Activated CD4-positive, alpha-beta T cell treated with anti-CD3 and anti-CD28 coated beads, Interleukin-2, amount 50 U/mL, for 48 hours (primary cell): ENCODE data around the gene CPT1B.

Experiments used
- DNase-seq, 2 experiments: peaks; one replicate each; pipeline ENCODE4 v3.0.0-alpha.2; 2020

CPT1B gene

DNA sequence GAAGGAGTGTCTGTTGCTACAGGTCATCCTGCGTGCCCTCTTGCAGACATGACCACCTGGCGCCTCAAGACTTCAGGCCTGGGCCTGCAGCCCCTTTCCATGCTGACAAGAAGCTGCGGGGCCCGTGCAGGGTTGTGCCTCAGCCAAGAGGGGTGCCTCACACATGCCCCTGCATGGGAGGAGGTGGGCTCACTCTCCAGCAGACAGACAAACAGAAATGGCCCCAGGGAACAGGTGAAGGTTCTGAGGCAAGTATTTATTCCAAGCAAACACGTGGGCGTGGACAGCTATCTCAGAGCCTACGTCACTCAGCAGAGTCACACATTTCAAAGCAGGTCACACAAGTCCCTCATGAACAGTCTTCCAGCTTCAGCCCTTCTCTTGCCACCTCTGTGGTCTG, 9.6 kb downstream of the CPT1B start:
- DNase-seq: no peak

- no peak for DNase-seq
Observed at GRCh38 chr22:50567721-50568252, 10.4 kb downstream of the CPT1B start.

- no peak for DNase-seq
Observed at GRCh38 chr22:50564289-50564688, 13.9 kb downstream of the CPT1B start.

- DNase-seq: no peak
Observed at GRCh38 chr22:50563413-50564160, 14.6 kb downstream of the CPT1B start.

GRCh38 chr22:50562523-50563412, 15.5 kb downstream of the CPT1B start, which contains the start of gene SYCE3:
SYCE3 (minus strand) TSS chr22:50562919; CDS start chr22:50556405, 6,514 bp downstream.
- peak; percentile 99 for DNase-seq

DNA sequence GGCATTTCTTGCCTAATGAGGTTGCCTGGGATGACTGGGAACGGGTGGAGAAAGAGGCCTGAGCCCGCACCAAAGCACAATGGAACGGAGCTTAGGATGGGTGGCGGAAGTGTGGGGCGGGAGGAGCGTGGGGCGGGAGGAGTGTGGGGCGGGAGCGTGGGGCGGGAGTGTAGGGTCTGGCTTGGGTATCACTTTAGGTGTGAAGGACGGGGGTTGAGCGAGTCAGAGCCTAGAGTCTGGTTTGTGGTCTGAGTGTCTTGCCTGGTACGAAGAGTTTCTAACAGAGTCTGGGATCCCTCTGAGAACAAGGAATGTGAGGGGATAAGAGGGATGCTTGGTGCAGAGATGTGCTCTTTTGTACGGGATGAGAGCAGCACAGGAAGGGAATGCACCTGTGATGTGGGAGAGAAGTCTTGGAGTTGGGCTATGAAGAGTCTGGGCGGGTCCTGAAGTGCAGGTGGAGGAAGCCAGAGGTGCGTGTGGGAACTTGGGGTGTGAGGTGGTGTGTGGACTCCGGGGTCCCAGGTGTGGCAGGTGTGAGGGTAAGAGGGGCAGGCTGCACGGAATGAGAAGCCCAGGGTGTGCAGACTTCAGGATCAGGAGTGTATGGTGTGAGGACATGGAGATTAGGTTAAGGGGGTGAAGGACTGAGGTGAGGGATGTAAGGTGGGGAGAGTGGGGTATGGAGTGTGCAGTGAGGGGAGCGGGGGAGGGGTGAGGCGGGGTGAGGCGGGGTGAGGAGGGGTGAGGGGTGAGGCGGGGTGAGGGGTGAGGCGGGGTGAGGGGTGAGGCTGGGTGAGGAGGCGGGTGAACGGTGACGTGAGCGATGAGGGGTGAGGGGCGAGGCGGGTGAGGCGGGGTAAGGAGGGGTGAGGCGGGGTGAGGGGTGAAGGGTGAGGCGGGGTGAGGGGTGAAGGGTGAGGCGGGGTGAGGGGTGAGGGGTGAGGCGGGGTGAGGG, 16.5 kb downstream of the CPT1B start:
- DNase-seq: no peak

GRCh38 chr22:50560034-50560433, 18.2 kb downstream of the CPT1B start:
- DNase-seq: no peak

DNA sequence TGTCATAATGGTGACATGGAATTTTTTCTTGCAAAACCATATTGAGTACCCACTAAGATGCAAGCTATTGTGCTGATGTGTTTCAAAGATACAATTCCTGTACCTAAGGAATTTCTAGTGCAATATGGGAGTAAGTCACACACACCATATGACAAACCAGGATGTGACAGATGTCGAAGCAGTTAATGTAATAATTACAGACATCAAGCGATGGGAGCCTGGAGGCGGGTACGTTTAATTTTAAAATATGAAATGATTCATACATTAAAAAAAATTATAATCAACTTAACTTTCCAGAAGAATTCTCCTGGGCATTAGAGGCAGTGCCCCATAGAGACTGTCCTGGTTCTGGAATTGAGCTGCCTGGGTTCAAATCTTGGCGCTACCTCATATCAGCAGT, 21.5 kb downstream of the CPT1B start:
- no peak for DNase-seq

DNA sequence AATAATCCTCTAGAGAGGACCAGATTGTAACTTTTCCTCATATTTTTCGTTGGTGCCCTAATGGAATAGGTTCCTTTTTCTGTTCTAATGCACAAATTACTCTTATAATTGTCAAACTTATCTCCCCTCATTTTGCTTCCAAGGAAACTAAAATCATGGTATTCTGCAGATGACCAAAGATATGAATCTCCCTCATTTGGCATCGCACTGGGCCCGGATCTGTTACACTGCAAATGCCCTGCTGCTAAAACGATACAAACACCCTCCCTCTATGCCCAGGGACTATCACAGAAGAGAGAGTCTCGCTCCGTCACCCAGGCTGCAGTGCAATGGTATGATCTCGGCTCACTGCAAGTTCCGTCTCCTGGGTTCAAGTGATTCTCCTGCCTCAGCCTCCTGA, 24.9 kb downstream of the CPT1B start:
- no peak for DNase-seq

DNA sequence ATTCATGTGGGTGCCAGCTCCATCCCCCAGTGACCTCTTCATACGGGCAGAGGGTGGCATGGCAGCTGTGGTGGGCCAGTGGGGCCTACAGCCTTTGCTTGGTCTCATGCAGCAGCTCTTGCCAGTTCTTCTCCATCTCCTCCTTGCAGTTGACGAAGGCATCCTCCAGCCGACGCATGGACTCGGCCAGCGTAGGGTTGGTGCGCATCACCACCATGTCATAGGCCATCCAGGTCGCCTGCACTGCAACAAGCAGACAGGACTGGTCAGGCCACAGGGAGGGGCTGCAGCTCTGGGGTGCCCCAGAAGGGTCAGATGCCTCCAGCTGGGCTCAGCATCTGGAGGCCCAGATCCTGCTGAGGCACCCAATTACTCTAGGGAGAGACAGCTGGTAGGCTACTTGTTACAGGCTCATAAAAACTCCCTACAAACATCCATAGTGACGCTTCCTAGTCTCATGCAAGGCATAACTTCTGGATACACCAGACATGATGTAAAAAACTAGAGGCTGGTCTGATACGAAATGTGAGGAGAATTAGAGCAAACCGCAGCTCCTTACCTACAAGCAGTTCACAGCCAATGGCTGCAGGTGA, 27.0 kb downstream of the CPT1B start:
- DNase-seq: no peak

DNA sequence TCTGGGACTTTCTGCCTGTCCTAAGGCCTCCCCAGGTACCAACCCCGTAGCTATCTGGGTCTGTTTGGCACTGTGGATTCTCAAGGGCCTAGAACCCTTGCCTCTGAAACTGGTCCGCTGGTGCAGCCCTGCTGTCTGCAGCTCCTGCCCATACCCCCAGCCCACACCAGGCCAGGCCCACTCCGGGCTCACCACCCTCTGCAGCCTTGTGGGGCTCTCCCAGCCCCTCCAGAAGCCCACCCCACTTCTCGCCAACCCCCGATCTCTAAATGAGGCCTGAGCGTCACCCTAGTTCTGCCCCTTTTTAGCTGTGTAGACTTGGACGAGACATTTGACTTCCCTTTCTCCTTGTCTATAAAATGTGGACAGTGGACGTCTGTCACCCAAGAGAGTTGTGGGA, 27.8 kb downstream of the CPT1B start:
- DNase-seq: no peak

GRCh38 chr22:50548921-50549790, 29.1 kb downstream of the CPT1B start:
- DNase-seq: no peak

DNA sequence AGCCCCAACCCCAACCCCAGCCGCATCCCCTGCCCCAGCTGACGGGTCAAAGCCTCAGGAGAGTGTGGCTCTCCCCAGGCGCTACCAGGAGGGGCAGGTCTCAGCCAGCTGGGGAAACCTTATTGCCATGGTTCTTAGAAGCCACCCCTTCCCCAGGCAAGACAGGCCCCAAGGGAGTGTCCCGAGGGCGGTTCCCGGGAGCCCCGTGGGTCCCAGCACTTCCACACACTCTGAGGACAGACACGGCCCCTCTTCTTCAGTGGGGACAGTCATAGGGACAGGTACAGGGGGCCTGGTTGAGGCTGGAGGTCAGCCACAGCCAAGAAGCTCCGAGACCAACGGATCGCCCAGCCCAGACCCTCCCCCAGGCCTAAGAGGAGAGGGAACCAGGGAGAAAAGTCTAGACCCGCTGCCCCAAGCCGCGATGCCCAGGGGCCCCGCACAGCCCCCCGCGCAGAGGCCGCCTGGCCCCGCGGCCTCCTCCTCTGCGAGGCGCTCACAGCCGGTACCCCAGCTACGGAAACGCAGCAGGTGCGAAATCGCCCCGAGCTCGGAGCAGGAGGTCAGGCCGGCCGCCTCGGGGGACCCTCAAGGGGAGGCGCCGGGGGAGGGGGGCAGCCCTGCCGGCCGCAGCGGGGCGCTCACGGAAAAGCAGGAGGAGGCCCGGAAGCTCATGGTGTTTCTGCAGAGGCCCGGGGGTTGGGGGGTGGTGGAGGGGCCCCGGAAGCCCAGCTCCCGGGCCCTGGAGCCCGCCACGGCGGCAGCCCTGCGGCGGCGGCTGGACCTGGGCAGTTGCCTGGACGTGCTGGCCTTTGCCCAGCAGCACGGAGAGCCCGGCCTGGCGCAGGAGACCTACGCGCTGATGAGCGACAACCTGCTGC, 29.9 kb downstream of the CPT1B start:
- peak; percentile 65 to 67 for DNase-seq

DNA sequence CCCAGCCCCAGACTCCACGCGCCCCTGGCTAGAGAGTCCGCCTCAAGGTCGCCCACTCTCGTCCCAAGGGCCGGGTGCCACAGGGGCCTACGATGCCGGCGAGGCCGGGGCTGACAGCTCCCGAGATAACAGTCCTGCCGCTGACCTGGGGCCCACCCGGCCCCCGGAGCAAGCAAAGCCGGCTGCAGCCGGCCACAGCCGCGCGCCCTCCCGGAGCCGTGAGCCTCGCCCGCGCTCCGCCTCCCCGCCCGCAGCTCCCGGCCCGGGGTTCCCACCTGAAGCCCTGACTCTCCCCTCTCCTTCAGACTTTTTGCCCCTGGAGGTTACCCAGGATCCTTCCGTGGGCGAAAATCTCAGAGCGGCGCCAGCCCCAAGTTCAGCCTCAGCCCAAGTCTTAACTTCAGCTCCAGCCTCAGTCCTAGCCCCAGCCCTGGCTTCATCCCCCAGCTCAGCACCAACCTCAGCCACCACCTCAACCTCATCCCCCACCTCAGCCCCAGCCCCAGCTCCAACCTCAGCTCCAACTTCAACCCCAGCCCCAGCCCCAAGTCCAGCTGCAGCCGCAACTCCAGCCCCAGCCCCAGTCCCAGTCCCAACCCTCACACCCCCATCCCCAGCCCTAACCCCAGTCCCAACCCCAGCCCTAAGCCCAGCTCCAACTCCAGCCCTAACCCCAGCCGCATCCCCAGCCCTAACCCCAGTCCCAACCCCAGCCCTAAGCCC, 30.8 kb downstream of the CPT1B start:
- DNase-seq: no peak

DNA sequence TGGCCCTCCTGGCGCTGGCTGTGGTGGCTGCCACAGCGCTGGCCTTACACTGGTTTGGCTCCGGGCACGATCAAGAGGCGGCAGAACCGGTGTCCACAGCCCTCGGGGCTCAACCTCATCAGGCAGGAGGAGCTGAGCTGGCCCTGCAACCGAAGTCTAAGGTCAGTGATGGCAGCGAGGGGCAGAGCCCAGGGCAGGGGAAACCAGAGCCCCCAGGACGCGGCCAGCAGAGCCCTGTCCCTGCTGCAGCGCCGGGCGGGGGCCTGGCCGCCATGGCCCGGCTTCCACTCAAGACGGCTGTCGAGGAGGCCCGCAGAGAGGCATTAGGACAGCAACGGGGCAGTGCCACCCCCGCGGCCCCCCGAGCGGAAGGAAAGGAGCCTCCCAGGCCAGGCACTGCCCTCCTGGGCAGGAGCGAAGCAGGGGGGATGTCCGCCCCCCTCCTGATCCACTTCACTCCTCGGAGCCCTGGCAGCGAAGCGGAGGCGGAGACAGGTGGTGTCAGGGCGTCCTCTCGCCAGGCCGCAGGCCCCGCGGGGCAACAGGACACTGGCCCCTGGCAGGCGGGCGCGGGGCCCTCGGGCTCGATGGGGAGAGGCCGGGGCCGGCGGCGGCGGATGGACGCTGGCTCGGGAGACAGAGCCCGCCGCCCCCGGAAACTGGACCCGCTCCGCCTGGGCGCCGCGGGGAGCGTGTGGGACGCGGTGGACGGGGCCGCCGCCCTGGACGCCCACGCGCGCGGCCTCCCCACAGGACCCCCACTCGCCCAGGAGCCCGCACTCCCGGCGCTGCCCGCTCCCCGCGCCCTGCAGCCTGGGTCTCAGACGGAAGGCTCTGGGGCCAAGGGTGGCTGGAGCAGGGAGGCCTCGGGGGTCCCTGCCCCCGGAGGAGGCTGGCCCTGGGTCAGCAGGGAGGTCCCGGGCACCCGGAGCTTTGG, 31.6 kb downstream of the CPT1B start:
- no peak for DNase-seq

GRCh38 chr22:50545522-50546325, 32.5 kb downstream of the CPT1B start, which contains the start of gene KLHDC7B:
KLHDC7B (plus strand) TSS chr22:50545899; CDS start chr22:50546244, 345 bp downstream.
- DNase-seq: peak in 1 of 2 experiments; percentile 46

- DNase-seq: peak in 1 of 2 experiments; percentile 51
Observed at GRCh38 chr22:50544746-50545253, 33.4 kb downstream of the CPT1B start.
